Neural cell (in vitro differentiated cells): Measurements from ENCODE around the gene PRKCQ. TPM values are rescaled to one million over a fixed set of nuclear protein-coding genes. Genes with fewer than 3 reads are reported as not detected.

ENCODE experiments used
- H2AFZ ChIP-seq: fragments of 200-600, 300-800 bp; sonication (generic), shearing (Covaris generic); 2 replicates; pipeline ENCODE4 v1.6.0; 2014; ENCODE audit warnings: low read depth, mild to moderate bottlenecking, antibody characterized with exemption, low read length, moderate library complexity
- H3F3A ChIP-seq: fragments of 200-600 bp; shearing (Covaris generic); 2 replicates; pipeline ENCODE4 v1.6.1; 2016; ENCODE audit warnings: mild to moderate bottlenecking, moderate library complexity, mixed read lengths, antibody characterized with exemption, low read length; ENCODE audit not compliant: insufficient read depth, poor library complexity, severe bottlenecking
- H3K27ac ChIP-seq: fragments of 200-600, 300-800 bp; sonication (generic), shearing (Covaris generic); 2 replicates; pipeline ENCODE4 v1.5.1; 2014; ENCODE audit warnings: mild to moderate bottlenecking, low read length, moderate library complexity
- H3K27me3 ChIP-seq: fragments of 300-800, 200-600 bp; sonication (generic), shearing (Covaris generic); 2 replicates; pipeline ENCODE4 v1.6.0; 2014; ENCODE audit warnings: mild to moderate bottlenecking, low read depth, low read length, moderate library complexity; ENCODE audit not compliant: insufficient read depth
- H3K36me3 ChIP-seq: fragments of 300-800, 200-600 bp; sonication (generic), shearing (Covaris generic); 2 replicates; pipeline ENCODE4 v1.5.1; 2014; ENCODE audit warnings: mild to moderate bottlenecking, antibody characterized with exemption, low read length, moderate library complexity; ENCODE audit not compliant: insufficient read depth
- H3K4me2 ChIP-seq: fragments of 300-800, 200-600 bp; sonication (generic), shearing (Covaris generic); 2 replicates; pipeline ENCODE4 v1.6.0; 2014; ENCODE audit warnings: mild to moderate bottlenecking, low read length
- H3K4me3 ChIP-seq: fragments of 300-800, 200-600 bp; sonication (generic), shearing (Covaris generic); 2 replicates; pipeline ENCODE4 v1.5.1; 2014; ENCODE audit warnings: mild to moderate bottlenecking, low read length, moderate library complexity
- H3K79me2 ChIP-seq: fragments of 200-600 bp; shearing (Covaris generic); replicated peaks from 2 replicates; pipeline ENCODE4 v1.6.0; 2014; ENCODE audit warnings: mild to moderate bottlenecking, low read length, moderate library complexity; ENCODE audit not compliant: insufficient read depth
- H3K9ac ChIP-seq: fragments of 300-800, 200-600 bp; sonication (generic), shearing (Covaris generic); 2 replicates; pipeline ENCODE4 v1.6.1; 2016; ENCODE audit warnings: mild to moderate bottlenecking, low read length, mixed read lengths
- H3K9me2 ChIP-seq: fragments of 200-600 bp; shearing (Covaris generic); 2 replicates; pipeline ENCODE4 v1.6.1; 2016; ENCODE audit warnings: mild to moderate bottlenecking, low read length, mixed read lengths; ENCODE audit not compliant: insufficient read depth
- H3K9me3 ChIP-seq: fragments of 200-600, 300-800 bp; sonication (generic), shearing (Covaris generic); 2 replicates; pipeline ENCODE4 v1.6.1; 2016; ENCODE audit warnings: mild to moderate bottlenecking, mixed run types, low read length, moderate library complexity, mixed read lengths
- H4K20me1 ChIP-seq: fragments of 200-600 bp; shearing (Covaris generic); 2 replicates; pipeline ENCODE4 v1.6.1; 2016; ENCODE audit warnings: mild to moderate bottlenecking, mixed run types; ENCODE audit not compliant: insufficient read depth
- EP300 ChIP-seq: fragments of 450-650 bp; conservative IDR thresholded peaks from 2 replicates; pipeline ENCODE4 v1.6.1; 2014; ENCODE audit warnings: antibody characterized with exemption, mild to moderate bottlenecking, moderate library complexity; ENCODE audit not compliant: poor library complexity, severe bottlenecking
- EZH2 ChIP-seq: fragments of 200-600, 300-800 bp; shearing (Covaris generic), sonication (generic); IDR thresholded peaks from 2 replicates; pipeline ENCODE4 v1.6.1; 2014; ENCODE audit warnings: antibody characterized with exemption, low read length, borderline replicate concordance, mild to moderate bottlenecking; ENCODE audit not compliant: insufficient read depth, poor library complexity, severe bottlenecking
- MXI1 ChIP-seq: fragments of 450-650 bp; conservative IDR thresholded peaks from 2 replicates; pipeline ENCODE4 v1.6.1; 2014; ENCODE audit warnings: antibody characterized with exemption, mild to moderate bottlenecking; ENCODE audit not compliant: poor library complexity, severe bottlenecking
- POLR2AphosphoS5 ChIP-seq: IDR thresholded peaks from 2 replicates; pipeline ENCODE4 v1.6.1; 2012
- RAD21 ChIP-seq: fragments of 450-650 bp; conservative IDR thresholded peaks from 2 replicates; pipeline ENCODE4 v1.6.1; 2014; ENCODE audit warnings: antibody characterized with exemption, mild to moderate bottlenecking, moderate library complexity
- SMC3 ChIP-seq: fragments of 450-650 bp; conservative IDR thresholded peaks from 2 replicates; pipeline ENCODE4 v1.6.1; 2014; ENCODE audit warnings: antibody characterized with exemption, mild to moderate bottlenecking, moderate library complexity; ENCODE audit not compliant: poor library complexity
- TAF1 ChIP-seq: IDR thresholded peaks from 2 replicates; pipeline ENCODE4 v1.6.1; 2012; ENCODE audit warnings: low read depth
- polyA plus RNA-seq: library from polyadenylated mRNA; depleted of rRNA; stranded (reverse); fragments of >200 nt; gene quantifications from 2 replicates; pipeline ENCODE4 v1.2.3, GENCODE V29; 2014
- TF ChIP-seq, protein P1 (sequence below): IDR thresholded peaks from 2 replicates; pipeline ENCODE4 v1.6.1; 2012; ENCODE audit warnings: borderline replicate concordance
- TF ChIP-seq, protein P2 (sequence below): fragments of 450-650 bp; IDR thresholded peaks from 2 replicates; pipeline ENCODE4 v1.5.1; 2014; ENCODE audit warnings: antibody characterized with exemption, mild to moderate bottlenecking, moderate library complexity; ENCODE audit not compliant: poor library complexity, severe bottlenecking

The PRKCQ gene
- polyA plus RNA-seq, 1 donor from 2014 or later, result 0.61 TPM

DNA sequence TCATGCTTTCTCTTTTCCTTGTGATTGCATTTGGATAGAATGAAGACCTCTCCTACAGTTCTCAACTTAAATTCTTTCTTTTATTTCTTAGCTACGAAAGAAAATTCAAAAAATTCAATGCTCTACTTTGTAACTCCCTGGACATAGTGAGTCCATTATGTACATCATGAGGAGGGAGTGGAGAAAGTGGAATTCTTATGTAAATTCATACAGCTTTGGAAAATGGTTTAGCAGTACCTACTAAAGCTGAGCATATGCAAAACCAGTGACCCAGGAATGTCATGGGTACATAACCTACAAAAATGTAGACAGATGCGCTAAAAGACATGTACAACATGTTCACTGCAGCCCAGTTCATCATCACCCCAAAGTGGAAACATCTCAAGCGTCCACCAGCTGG, 8.8 kb upstream of the PRKCQ start:
- TF ChIP-seq MXI1, result no peak
- TF ChIP-seq SMC3, result no peak
- TF ChIP-seq, protein P1, sequence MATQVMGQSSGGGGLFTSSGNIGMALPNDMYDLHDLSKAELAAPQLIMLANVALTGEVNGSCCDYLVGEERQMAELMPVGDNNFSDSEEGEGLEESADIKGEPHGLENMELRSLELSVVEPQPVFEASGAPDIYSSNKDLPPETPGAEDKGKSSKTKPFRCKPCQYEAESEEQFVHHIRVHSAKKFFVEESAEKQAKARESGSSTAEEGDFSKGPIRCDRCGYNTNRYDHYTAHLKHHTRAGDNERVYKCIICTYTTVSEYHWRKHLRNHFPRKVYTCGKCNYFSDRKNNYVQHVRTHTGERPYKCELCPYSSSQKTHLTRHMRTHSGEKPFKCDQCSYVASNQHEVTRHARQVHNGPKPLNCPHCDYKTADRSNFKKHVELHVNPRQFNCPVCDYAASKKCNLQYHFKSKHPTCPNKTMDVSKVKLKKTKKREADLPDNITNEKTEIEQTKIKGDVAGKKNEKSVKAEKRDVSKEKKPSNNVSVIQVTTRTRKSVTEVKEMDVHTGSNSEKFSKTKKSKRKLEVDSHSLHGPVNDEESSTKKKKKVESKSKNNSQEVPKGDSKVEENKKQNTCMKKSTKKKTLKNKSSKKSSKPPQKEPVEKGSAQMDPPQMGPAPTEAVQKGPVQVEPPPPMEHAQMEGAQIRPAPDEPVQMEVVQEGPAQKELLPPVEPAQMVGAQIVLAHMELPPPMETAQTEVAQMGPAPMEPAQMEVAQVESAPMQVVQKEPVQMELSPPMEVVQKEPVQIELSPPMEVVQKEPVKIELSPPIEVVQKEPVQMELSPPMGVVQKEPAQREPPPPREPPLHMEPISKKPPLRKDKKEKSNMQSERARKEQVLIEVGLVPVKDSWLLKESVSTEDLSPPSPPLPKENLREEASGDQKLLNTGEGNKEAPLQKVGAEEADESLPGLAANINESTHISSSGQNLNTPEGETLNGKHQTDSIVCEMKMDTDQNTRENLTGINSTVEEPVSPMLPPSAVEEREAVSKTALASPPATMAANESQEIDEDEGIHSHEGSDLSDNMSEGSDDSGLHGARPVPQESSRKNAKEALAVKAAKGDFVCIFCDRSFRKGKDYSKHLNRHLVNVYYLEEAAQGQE, result no peak
- no peak for TF ChIP-seq POLR2AphosphoS5
- no peak for TF ChIP-seq EP300
- no peak for TF ChIP-seq EZH2
- TF ChIP-seq, protein P2, sequence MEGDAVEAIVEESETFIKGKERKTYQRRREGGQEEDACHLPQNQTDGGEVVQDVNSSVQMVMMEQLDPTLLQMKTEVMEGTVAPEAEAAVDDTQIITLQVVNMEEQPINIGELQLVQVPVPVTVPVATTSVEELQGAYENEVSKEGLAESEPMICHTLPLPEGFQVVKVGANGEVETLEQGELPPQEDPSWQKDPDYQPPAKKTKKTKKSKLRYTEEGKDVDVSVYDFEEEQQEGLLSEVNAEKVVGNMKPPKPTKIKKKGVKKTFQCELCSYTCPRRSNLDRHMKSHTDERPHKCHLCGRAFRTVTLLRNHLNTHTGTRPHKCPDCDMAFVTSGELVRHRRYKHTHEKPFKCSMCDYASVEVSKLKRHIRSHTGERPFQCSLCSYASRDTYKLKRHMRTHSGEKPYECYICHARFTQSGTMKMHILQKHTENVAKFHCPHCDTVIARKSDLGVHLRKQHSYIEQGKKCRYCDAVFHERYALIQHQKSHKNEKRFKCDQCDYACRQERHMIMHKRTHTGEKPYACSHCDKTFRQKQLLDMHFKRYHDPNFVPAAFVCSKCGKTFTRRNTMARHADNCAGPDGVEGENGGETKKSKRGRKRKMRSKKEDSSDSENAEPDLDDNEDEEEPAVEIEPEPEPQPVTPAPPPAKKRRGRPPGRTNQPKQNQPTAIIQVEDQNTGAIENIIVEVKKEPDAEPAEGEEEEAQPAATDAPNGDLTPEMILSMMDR, result no peak
- TF ChIP-seq TAF1, result no peak
- no peak for TF ChIP-seq RAD21
- H3K4me3 ChIP-seq, result no peak overlapping the region
- H3K9ac ChIP-seq, result no peak overlapping the region
- no peaks in the 10 kb centered on the region for H3K36me3 ChIP-seq
- H3K9me2 ChIP-seq, result no peaks in the 10 kb centered on the region
- no peaks in the 10 kb centered on the region for H3K79me2 ChIP-seq
- H3K27me3 ChIP-seq, result no peaks in the 10 kb centered on the region
- no peaks in the 10 kb centered on the region for H3F3A ChIP-seq
- H3K4me2 ChIP-seq, result no peak overlapping the region
- no peaks in the 10 kb centered on the region for H4K20me1 ChIP-seq
- H2AFZ ChIP-seq, result no peak overlapping the region
- no peaks in the 10 kb centered on the region for H3K9me3 ChIP-seq
- no peak overlapping the region for H3K27ac ChIP-seq

DNA sequence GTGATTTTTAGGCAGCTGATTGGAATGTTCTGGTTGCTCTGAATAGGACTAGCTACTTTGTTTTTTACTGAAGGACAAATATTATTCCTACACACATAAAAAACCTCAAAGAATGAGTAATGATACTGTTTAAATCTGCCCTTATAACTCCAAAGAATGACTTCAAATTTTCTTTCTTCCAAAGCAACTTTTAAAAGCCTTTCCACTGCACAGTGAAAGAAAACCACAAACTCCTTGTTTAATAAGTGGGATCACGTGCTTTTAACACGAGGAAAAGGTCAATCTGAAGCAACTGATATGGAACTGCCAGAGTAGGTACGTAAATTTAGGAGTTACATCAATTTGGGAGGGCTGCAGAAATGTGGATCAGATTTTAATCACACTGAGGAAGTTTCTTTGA, 8.0 kb upstream of the PRKCQ start:
- Histone ChIP-seq H3K27me3 (no peaks in the 10 kb centered on the region), H4K20me1 (no peaks in the 10 kb centered on the region), H3K9ac (no peak overlapping the region), H3K36me3 (no peaks in the 10 kb centered on the region), H3K4me2 (no peak overlapping the region), H3K9me2 (no peaks in the 10 kb centered on the region), H3K79me2 (no peaks in the 10 kb centered on the region), H3K9me3 (no peaks in the 10 kb centered on the region), H3K4me3 (no peak overlapping the region), H2AFZ (no peak overlapping the region), H3F3A (no peaks in the 10 kb centered on the region), H3K27ac (no peak overlapping the region)
- TF ChIP-seq RAD21 (no peak), POLR2AphosphoS5 (no peak), SMC3 (no peak)

DNA sequence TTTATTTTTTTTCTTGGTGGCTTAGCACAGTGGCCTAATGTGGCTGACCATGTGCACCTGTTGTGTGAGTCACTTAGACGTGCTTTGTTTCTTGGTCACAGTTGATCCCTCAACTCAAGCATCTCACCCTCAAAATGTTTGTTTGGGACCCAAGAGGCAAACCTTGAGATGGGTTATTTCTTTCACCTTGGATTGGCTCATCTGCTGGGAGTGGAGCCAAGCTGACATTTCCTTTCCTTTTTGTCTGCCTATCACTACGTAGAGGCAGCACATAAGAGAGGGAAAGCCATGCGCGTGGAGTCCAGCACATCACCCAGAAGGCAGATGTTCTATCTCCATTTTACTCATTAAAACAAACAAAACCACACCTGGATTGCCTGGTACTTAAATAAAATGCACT, 6.4 kb upstream of the PRKCQ start:
- no peaks in the 10 kb centered on the region for H3K36me3 ChIP-seq
- no peak overlapping the region for H3K4me3 ChIP-seq
- H3K79me2 ChIP-seq, result no peaks in the 10 kb centered on the region
- no peak for TF ChIP-seq SMC3
- no peaks in the 10 kb centered on the region for H3K27me3 ChIP-seq
- H2AFZ ChIP-seq, result no peak overlapping the region
- no peaks in the 10 kb centered on the region for H3K9me2 ChIP-seq
- H3K9ac ChIP-seq, result no peak overlapping the region
- no peak overlapping the region for H3K4me2 ChIP-seq
- no peak overlapping the region for H3K27ac ChIP-seq
- no peaks in the 10 kb centered on the region for H4K20me1 ChIP-seq
- no peaks in the 10 kb centered on the region for H3K9me3 ChIP-seq
- H3F3A ChIP-seq, result no peaks in the 10 kb centered on the region
